Measurements from ENCODE around the gene MATN4. TPM values are rescaled to one million over a fixed set of nuclear protein-coding genes. Genes with fewer than 3 reads are reported as not detected.

The MATN4 gene
- total and polyA plus RNA-seq, 7 experiments from 2014 or later, result 2.3 TPM; not detected in 6

GRCh38 chr20:45247865-45248264 is 60.2 kb downstream of the MATN4 start:
- Histone ChIP-seq H3K27ac (ENCODE audit: low read depth, low read length) (no peak overlapping the region), H3K9me3 (ENCODE audit: control insufficient read depth in 2 of 3, low read length in 3 of 3) (no peaks in the 10 kb centered on the region), H3K4me1 (ENCODE audit: control insufficient read depth in 2 of 2, insufficient read depth in 2 of 2, low read length in 2 of 2) (no peaks in the 10 kb centered on the region), H3K27me3 (ENCODE audit: control insufficient read depth in 2 of 2, insufficient read depth in 2 of 2, low read length in 2 of 2) (peaks cover 0 to 4% of the 10 kb centered on the region in 2 donors), H3K36me3 (ENCODE audit: control insufficient read depth in 2 of 3, insufficient read depth in 3 of 3, low read length in 3 of 3) (no peaks in the 10 kb centered on the region), H3K4me3 (ENCODE audit: low read length) (no peak overlapping the region)
- ChIA-PET POLR2A (no interaction called here), CTCF (no interaction called here)
- H3K27me3 Mint-ChIP-seq, result peaks cover 59 to 83% (median 75%) of the 10 kb centered on the region in 5 donors
- no peaks in the 10 kb centered on the region for H3K4me1 Mint-ChIP-seq
- H3K36me3 Mint-ChIP-seq, result no peaks in the 10 kb centered on the region
- H3K27ac Mint-ChIP-seq, result no peak overlapping the region
- intact Hi-C loops (cut with micrococcal nuclease), result no loop called here
- no peaks in the 10 kb centered on the region for H3K9me3 Mint-ChIP-seq
- DNase-seq (no peak), ATAC-seq (no peak)
- H3K4me3 Mint-ChIP-seq, result no peak overlapping the region

GRCh38 chr20:45246109-45246508 is 62.0 kb downstream of the MATN4 start:
- Histone ChIP-seq H3K4me1 (ENCODE audit: control insufficient read depth in 2 of 2, insufficient read depth in 2 of 2, low read length in 2 of 2) (no peaks in the 10 kb centered on the region), H3K27me3 (ENCODE audit: control insufficient read depth in 2 of 2, insufficient read depth in 2 of 2, low read length in 2 of 2) (peaks cover 0 to 4% of the 10 kb centered on the region in 2 donors), H3K36me3 (ENCODE audit: control insufficient read depth in 2 of 3, insufficient read depth in 3 of 3, low read length in 3 of 3) (no peaks in the 10 kb centered on the region), H3K27ac (ENCODE audit: low read depth, low read length) (no peak overlapping the region), H3K9me3 (ENCODE audit: control insufficient read depth in 2 of 3, low read length in 3 of 3) (no peaks in the 10 kb centered on the region), H3K4me3 (ENCODE audit: low read length) (no peak overlapping the region)
- H3K36me3 Mint-ChIP-seq, result no peaks in the 10 kb centered on the region
- DNase-seq (no peak), ATAC-seq (no peak)
- no peak overlapping the region for H3K4me3 Mint-ChIP-seq
- no peak overlapping the region for H3K27ac Mint-ChIP-seq
- ChIA-PET POLR2A (no interaction called here), CTCF (no interaction called here)
- no peaks in the 10 kb centered on the region for H3K4me1 Mint-ChIP-seq
- peaks cover 46 to 86% (median 60%) of the 10 kb centered on the region in 5 donors for H3K27me3 Mint-ChIP-seq
- no peaks in the 10 kb centered on the region for H3K9me3 Mint-ChIP-seq
- intact Hi-C loops (cut with micrococcal nuclease), result no loop called here

Other genes with a start within 250 kb of the MATN4 start
- gene KCNS1, start 207.2 kb downstream of the MATN4 start, total RNA-seq, result under 1 TPM in 1 of 5 experiments, not detected in 4; 0.12 TPM
- gene KCNS1, start 207.2 kb downstream of the MATN4 start, polyA plus RNA-seq, result under 1 TPM; 0.07 to 0.08 TPM
- gene WFDC5, start 193.1 kb downstream of the MATN4 start, total RNA-seq, result not detected
- gene WFDC5, start 193.1 kb downstream of the MATN4 start, polyA plus RNA-seq, result not detected
- not detected for gene WFDC12, start 183.8 kb downstream of the MATN4 start, total RNA-seq
- gene WFDC12, start 183.8 kb downstream of the MATN4 start, polyA plus RNA-seq, result not detected
- not detected for gene PI3, start 133.4 kb downstream of the MATN4 start, total RNA-seq
- not detected for gene PI3, start 133.4 kb downstream of the MATN4 start, polyA plus RNA-seq
- gene SEMG1, start 101.3 kb downstream of the MATN4 start, total RNA-seq, result not detected
- gene SEMG1, start 101.3 kb downstream of the MATN4 start, polyA plus RNA-seq, result not detected
- gene SEMG2, start 86.9 kb downstream of the MATN4 start, total RNA-seq, result not detected
- not detected for gene SEMG2, start 86.9 kb downstream of the MATN4 start, polyA plus RNA-seq
- under 1 TPM in 1 of 5 experiments, not detected in 4; 0.96 TPM for gene SLPI, start 53.7 kb downstream of the MATN4 start, total RNA-seq
- gene SLPI, start 53.7 kb downstream of the MATN4 start, polyA plus RNA-seq, result not detected
- not detected for gene RBPJL, start 1.5 kb downstream of the MATN4 start, total RNA-seq
- gene RBPJL, start 1.5 kb downstream of the MATN4 start, polyA plus RNA-seq, result not detected
- gene SDC4, start 40.1 kb upstream of the MATN4 start, total RNA-seq, result 10 to 100 TPM in 1 of 5 experiments, 1 to 10 TPM in 1, under 1 TPM in 3; 0.38 to 46.7 (median 0.56) TPM
- gene SDC4, start 40.1 kb upstream of the MATN4 start, polyA plus RNA-seq, result under 1 TPM in 1 of 2 donors, not detected in 1; 0.21 TPM
- gene SYS1, start 54.9 kb upstream of the MATN4 start, total RNA-seq, result 100 to 1,000 TPM in 1 of 5 experiments, 10 to 100 TPM in 4; 23.9 to 111 (median 67.1) TPM
- gene SYS1, start 54.9 kb upstream of the MATN4 start, polyA plus RNA-seq, result 10 to 100 TPM; 34.5 to 42.3 TPM
- under 1 TPM in 3 of 5 experiments, not detected in 2; 0.19 to 0.48 (median 0.46) TPM for gene TP53TG5, start 70.0 kb upstream of the MATN4 start, total RNA-seq
- gene TP53TG5, start 70.0 kb upstream of the MATN4 start, polyA plus RNA-seq, result under 1 TPM; 0.14 to 0.24 TPM
- gene DBNDD2, start 100.0 kb upstream of the MATN4 start, total RNA-seq, result 10 to 100 TPM; 12.2 to 22.7 (median 16.3) TPM
- 10 to 100 TPM; 15.3 to 22.9 TPM for gene DBNDD2, start 100.0 kb upstream of the MATN4 start, polyA plus RNA-seq
- gene PIGT, start 107.8 kb upstream of the MATN4 start, total RNA-seq, result 100 to 1,000 TPM in 1 of 5 experiments, 10 to 100 TPM in 4; 78.7 to 140 (median 85.0) TPM
- 10 to 100 TPM; 82.7 to 98.9 TPM for gene PIGT, start 107.8 kb upstream of the MATN4 start, polyA plus RNA-seq
- gene WFDC2, start 161.5 kb upstream of the MATN4 start, total RNA-seq, result 1 to 10 TPM in 2 of 5 experiments, under 1 TPM in 2, not detected in 1; 0.36 to 1.7 (median 1.0) TPM
- not detected for gene WFDC2, start 161.5 kb upstream of the MATN4 start, polyA plus RNA-seq
- gene SPINT3, start 207.3 kb upstream of the MATN4 start, total RNA-seq, result not detected
- gene SPINT3, start 207.3 kb upstream of the MATN4 start, polyA plus RNA-seq, result not detected
- gene WFDC6, start 231.2 kb upstream of the MATN4 start, total RNA-seq, result not detected
- not detected for gene WFDC6, start 231.2 kb upstream of the MATN4 start, polyA plus RNA-seq
- not detected for gene EPPIN, start 239.1 kb upstream of the MATN4 start, total RNA-seq
- not detected for gene EPPIN, start 239.1 kb upstream of the MATN4 start, polyA plus RNA-seq